HFFc6 (cell line): ENCODE measurements around the gene CTNNB1. TPM values are rescaled to one million over a fixed set of nuclear protein-coding genes. Genes with fewer than 3 reads are reported as not detected.

Experiments used
- DNase-seq: peaks from one replicate; pipeline ENCODE4 v3.0.0-alpha.2; 2018
- H3K27ac Mint-ChIP-seq: 2 replicates; pipeline ENCODE4 v1.8.0; 2020; ENCODE audit warnings: mild to moderate bottlenecking, mixed read lengths
- H3K27me3 Mint-ChIP-seq: 2 replicates; pipeline ENCODE4 v1.8.0; 2021; ENCODE audit warnings: mild to moderate bottlenecking, moderate library complexity, mixed read lengths; ENCODE audit not compliant: insufficient read depth
- H3K36me3 Mint-ChIP-seq: 2 replicates; pipeline ENCODE4 v1.8.0; 2021; ENCODE audit warnings: low read depth, mixed read lengths
- H3K4me1 Mint-ChIP-seq: 2 replicates; pipeline ENCODE4 v1.8.0; 2020; ENCODE audit warnings: low read depth, mixed read lengths
- H3K4me3 Mint-ChIP-seq: 2 replicates; pipeline ENCODE4 v1.8.0; 2020; ENCODE audit warnings: mild to moderate bottlenecking, moderate library complexity, mixed read lengths
- H3K9me3 Mint-ChIP-seq: 2 replicates; pipeline ENCODE4 v1.8.0; 2020; ENCODE audit warnings: mild to moderate bottlenecking, mixed read lengths
- CTCF ChIP-seq: fragments of 200-600 bp; sonication (generic); IDR thresholded peaks from 2 replicates; pipeline ENCODE4 v1.5.0; 2021; ENCODE audit warnings: antibody characterized with exemption, mild to moderate bottlenecking
- total RNA-seq, 6 experiments: library from RNA; stranded (reverse); fragmentation: NEBNext Ultra II Directional; extraction: Animal tissue kit (Norgen Biotek cat#: 25700); gene quantifications; 2 replicates in 1 of 6; 3 replicates in 5 of 6; pipeline ENCODE4 v1.2.3, GENCODE V29; 2021

Gene CTNNB1
- total RNA-seq, 6 experiments from 2014 or later: 299 to 330 (median 312) TPM

GRCh38 chr3:41182504-41183059, 16.7 kb upstream of the CTNNB1 start:
- Mint-ChIP-seq H3K9me3 (no peaks in the 10 kb centered on the region), H3K4me3 (no peak overlapping the region), H3K27me3 (peaks cover 8% of the 10 kb centered on the region), H3K27ac (no peak overlapping the region), H3K36me3 (no peaks in the 10 kb centered on the region), H3K4me1 (no peaks in the 10 kb centered on the region)
- TF ChIP-seq CTCF: no peak
- DNase-seq: no peak

- Mint-ChIP-seq H3K27ac (no peak overlapping the region), H3K36me3 (no peaks in the 10 kb centered on the region), H3K9me3 (no peaks in the 10 kb centered on the region), H3K4me1 (no peaks in the 10 kb centered on the region), H3K27me3 (peaks cover 8% of the 10 kb centered on the region), H3K4me3 (no peak overlapping the region)
- no peak for DNase-seq
- no peak for TF ChIP-seq CTCF
Measured at GRCh38 chr3:41184394-41184793, 14.9 kb upstream of the CTNNB1 start.

- H3K27ac Mint-ChIP-seq: no peak overlapping the region
- H3K27me3 Mint-ChIP-seq: peaks cover 8% of the 10 kb centered on the region
- H3K36me3 Mint-ChIP-seq: no peaks in the 10 kb centered on the region
- H3K9me3 Mint-ChIP-seq: no peaks in the 10 kb centered on the region
- DNase-seq: no peak
- H3K4me1 Mint-ChIP-seq: no peaks in the 10 kb centered on the region
- no peak overlapping the region for H3K4me3 Mint-ChIP-seq
- TF ChIP-seq CTCF: no peak
Measured at GRCh38 chr3:41186297-41186696, 13.0 kb upstream of the CTNNB1 start.

- no peak overlapping the region for H3K4me3 Mint-ChIP-seq
- peaks cover 8% of the 10 kb centered on the region for H3K27me3 Mint-ChIP-seq
- H3K9me3 Mint-ChIP-seq: no peaks in the 10 kb centered on the region
- no peak for DNase-seq
- H3K4me1 Mint-ChIP-seq: no peaks in the 10 kb centered on the region
- no peak for TF ChIP-seq CTCF
- H3K36me3 Mint-ChIP-seq: no peaks in the 10 kb centered on the region
- H3K27ac Mint-ChIP-seq: no peak overlapping the region
Measured at GRCh38 chr3:41188306-41188705, 11.0 kb upstream of the CTNNB1 start.

- Mint-ChIP-seq H3K4me1 (no peaks in the 10 kb centered on the region), H3K27me3 (peaks cover 3% of the 10 kb centered on the region; the same call in 1 of the 2 replicates), H3K9me3 (no peaks in the 10 kb centered on the region), H3K36me3 (no peaks in the 10 kb centered on the region), H3K4me3 (no peak overlapping the region), H3K27ac (no peak overlapping the region)
- no peak for TF ChIP-seq CTCF
- DNase-seq: no peak
Measured at GRCh38 chr3:41190509-41191284, 8.6 kb upstream of the CTNNB1 start.
